Forelimb muscle (tissue), 1 donor: Measurements from ENCODE around the gene SLC39A11. TPM values are rescaled to one million over a fixed set of nuclear protein-coding genes. Genes with fewer than 3 reads are reported as not detected.

Experiments
- DNase-seq: peaks from one replicate; pipeline ENCODE4 v3.0.0-alpha.2; 2013; ENCODE audit warnings: low read depth
- polyA plus RNA-seq: library from polyadenylated mRNA; unstranded; fragments of 120-200 nt; gene quantifications from one replicate; pipeline ENCODE4 v1.2.1, GENCODE V29; 2013; ENCODE audit not compliant: insufficient read length

Gene SLC39A11
- polyA plus RNA-seq, 1 donor, result 11.9 TPM

DNA sequence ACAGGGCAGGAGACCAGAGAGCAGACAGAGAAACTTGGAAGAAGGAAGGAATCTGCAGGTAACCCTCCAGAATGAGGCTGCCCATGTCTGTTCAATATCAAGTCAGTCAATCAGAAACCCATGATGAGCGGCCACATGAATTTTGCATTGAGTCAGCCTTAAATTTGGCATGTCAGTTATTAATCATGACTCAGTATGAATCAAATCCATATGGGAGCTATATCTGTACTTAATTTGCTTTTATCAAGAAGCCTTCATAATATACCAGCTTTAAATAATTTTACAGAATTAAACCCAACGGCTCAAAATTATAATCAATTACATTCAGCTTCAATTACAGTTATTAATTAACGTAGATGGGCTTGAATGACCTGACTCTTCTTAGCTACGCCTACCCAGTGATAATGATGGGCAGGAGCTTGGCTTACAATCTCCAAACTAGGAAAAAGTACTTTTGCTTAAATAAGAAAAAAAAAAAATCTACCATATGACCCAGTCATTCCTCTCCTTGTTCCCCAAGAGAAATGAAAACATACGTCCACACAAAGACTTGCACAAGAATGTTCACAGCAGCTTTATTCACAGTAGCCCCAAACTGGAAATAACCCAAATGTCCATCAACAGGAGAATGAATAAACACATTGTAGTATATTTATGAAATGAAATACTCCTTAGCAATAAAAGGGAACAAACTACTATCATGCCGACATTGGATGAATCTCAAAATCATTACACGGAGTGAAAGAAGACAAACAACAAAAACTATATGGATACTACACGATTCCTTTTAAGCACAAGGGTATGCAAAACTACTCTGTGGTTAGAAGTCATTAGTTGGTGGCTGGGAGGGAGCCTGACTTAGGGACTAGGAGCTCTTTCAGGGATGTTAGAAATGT, 48.6 kb downstream of the SLC39A11 start:
- DNase-seq, result no peak

DNA sequence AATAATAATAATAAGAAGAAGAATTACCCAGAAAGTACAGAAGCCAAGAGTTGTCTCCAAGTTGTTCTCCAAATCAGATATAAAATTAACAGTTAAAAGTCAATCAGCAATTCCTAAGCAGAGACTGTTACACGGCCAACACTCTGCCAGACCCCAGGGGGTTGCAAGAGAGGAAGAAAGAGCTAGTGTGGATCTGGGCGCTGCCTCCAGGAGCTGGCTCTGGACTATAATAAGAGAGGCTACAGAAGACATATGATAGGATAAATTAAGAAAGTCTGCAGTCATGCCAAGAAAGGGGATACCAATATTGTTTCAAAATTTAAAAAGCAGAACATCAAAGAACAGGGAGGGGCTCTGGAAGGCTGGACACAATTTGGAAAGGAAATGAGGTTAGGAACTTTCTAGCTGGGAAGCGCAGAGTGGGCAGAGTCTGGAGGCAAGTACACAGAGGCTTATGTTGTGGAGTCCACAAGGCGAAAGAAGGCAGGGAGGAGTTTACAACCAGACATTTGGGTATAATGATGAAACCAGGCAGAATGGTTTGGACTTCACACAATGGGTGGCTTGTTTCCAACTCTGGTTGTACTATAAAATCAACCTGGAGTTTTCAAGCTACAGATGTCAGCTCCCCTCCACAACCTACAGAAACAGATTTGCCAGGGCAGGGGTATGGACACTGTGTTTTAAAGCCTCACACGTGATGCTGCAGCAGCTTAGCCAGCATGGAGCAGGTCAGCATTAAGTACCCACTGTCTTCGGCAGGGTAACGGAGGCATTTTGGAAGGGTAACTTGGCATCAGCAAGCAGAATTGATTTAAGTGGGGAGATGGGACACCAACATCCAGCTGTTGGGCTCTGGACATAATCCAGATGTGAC, 49.4 kb downstream of the SLC39A11 start:
- DNase-seq, result no peak

DNA sequence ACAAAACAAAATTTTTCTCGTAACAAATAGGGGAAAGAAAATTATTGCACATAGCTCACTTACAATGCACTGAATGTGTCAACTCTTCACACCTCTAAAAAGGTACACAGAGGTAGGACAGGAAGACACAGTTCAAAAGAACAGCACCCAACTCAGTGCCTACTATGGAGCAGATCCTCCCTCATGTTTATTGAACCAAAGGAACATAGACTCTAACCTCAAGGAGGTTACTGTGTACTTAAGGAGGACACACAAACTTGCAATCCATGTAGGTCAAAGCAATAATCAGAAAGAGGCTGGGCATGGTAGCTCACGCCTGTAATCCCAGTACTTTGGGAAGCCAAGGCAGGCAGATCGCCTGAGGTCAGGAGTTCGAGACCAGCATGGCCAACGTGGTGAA, 50.3 kb downstream of the SLC39A11 start:
- no peak for DNase-seq

DNA sequence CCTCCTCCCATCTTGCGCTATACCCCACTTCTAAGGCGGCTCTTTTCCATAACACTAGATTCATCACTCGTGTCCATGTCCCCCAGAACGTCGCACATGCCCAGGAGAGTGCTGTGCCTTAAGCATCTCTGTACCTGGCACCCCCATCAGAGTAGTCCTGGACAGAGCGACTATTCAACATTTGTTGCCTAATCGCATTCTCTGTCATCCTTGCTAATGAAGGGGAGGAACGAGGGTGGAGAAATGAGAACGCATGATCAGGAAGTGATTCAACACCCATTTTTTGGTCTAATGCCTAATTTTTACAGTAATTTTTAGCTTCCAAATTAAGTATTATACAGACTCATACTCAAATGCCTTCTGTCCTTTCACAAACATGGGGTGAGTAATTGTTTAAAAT, 53.2 kb downstream of the SLC39A11 start:
- DNase-seq, result no peak

DNA sequence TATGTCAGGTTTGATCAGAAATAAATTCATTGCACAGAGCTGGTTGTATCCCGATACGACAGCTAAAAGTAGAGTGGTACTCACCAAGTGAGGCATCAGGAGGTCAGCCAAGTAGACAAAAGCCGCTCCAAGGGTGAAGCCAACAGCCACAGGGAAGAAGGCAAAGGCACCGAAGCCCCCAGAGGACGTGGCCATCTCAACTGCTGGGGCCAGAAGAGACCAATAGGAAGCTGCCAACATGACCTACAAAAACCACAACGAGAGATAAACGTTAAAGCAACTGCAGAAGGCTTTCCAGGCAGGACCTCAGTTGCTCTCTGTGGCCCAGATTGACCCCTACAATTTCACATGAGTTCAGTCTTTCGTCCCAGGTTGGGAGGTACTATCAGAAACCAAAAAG, 61.0 kb downstream of the SLC39A11 start:
- DNase-seq, result no peak

DNA sequence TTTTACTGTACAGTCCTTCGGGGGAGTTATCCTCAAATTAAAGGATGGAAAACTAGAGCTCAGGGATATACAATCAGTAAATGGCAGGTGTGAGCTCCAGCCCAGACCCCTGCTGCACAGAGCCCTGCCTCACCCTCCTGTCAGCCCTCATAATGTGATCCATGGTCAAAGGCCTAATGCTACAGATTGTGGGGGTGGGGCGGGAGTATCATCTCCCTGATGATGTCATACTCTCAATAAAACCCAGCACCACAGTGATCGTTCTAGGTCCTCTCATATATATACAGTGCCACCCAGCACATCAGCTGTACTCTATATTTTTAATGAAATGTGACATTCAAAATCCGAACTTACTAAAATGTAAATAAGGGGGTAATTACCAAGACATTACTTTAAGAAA, 61.5 kb downstream of the SLC39A11 start:
- DNase-seq, result no peak

DNA sequence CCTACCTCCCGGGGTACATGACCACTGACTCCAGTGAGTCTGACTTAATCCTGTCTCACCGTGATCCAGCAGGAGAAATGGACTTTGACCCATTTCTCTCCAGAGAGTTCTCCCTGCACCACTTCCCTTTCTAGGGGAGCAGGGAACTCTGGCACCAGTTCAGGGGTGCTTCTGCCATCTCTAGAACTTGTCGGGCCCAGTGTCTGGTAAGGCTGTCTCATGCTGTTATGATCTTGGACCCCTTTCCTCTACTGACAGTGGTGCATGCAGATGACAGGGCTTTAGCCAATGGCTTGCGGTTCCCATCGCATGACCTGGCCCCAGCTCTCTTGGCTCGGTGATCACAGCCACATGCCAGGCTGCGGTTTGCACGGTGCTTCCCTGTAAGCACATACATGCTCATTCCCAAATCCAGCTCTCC, 62.0 kb downstream of the SLC39A11 start:
- no peak for DNase-seq

DNA sequence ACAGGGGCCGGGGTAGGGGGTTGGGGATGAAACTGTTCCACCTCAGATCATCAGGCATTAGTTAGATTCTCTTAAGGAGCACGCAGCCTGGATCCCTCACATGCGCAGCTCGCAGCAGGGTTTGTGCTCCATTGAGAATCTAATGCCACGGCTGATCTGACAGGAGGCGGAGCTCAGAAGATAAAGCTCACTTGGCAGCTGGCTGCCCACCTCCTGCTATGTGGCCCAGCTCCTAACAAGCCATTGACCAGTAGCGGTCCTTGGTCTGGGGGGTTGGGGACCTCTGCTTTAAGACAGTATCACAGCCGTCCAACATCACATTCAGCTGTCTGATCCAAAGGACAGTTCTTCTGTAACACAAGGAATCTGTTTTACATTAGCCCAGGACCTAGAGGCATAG, 62.5 kb downstream of the SLC39A11 start:
- DNase-seq, result no peak

DNA sequence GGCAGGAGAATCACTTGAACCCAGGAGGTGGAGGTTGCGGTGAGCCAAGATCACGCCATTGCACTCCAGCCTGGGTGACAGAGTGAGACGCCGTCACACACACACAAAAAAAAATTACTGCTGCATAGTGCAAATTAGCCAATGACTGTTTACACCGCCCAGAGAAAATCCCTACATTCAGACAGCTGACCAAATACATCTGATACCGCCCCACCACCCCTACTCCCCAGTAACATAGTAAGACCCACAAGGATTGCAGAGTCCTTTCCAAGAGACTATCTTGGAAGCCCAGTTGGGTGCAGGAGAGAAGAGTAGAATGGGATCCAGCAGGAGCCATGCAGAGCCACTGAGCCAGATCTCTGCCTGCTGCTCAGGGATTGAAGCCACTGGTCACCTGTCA, 63.5 kb downstream of the SLC39A11 start:
- DNase-seq, result no peak

DNA sequence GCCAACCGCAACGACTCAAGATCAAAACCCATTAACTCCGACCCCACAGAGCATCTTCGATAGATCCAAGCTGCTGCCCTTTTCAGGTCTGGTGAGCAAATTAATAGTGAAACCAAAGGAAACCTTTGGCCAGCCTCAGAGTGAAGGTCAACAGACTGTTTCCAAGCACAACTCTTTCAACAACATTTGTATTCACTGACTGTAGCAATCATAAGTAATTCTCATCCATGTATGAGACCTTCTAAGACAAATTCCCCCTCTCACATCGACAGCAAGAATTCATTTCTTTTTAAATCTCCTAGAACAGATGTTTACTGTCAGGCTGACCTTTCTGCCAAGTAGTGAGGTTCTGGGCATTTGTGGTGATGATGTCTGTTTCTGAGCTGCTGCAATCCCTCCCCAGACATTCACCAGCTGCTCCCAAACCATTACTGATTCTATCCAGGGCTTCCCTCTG, 64.2 kb downstream of the SLC39A11 start:
- no peak for DNase-seq

DNA sequence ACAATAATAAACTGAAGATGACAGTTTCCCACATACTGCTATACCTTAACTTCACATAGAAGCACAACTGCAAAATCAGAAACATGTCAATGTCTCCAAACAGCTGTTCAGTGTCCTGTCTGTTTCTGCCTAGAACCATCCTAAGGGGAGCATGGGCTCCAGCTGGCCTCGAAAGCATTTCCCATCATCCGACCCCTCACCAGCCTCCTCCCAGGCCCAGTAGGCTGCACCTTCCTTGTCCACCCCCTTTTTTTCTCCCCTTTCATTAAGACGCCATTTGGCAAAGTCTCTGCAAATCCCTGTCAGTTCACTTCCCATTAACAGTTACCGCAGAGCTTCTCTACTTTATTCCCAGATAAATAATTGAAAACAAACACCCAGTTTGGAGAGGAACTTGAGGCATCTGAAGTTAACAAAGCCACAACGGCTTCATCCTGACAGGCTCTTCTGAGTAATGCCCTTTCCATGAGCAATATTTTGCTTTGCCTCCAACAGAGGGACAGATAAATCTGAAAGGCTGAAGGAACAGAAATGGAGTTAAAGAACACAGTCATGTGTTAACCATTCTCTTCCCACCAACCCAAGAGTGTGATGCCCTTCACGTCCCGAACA, 65.3 kb downstream of the SLC39A11 start:
- no peak for DNase-seq

DNA sequence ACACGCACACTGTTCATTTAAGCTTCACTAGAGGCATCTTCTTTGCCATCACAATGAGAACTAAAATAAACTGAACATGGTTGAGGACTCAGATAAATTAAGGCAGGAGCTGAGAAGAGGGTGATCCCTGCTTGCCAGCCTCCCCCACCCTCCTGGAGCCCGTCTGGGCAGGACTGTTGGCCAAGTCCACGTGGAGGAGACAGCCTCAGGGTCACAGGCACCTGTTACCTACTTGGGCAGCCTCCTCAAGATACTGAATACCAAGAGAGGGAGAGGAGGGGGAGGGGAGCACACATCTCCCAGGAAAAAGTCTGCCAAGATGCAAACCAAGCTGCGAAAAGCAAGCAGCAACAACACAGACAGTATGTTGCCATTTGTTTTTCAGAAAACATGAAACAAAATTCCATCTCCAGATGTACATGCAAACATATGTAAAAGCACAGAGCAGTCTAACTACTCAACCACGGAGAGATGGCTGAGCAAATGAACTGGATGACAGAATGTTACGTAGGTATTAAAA, 67.4 kb downstream of the SLC39A11 start:
- no peak for DNase-seq

DNA sequence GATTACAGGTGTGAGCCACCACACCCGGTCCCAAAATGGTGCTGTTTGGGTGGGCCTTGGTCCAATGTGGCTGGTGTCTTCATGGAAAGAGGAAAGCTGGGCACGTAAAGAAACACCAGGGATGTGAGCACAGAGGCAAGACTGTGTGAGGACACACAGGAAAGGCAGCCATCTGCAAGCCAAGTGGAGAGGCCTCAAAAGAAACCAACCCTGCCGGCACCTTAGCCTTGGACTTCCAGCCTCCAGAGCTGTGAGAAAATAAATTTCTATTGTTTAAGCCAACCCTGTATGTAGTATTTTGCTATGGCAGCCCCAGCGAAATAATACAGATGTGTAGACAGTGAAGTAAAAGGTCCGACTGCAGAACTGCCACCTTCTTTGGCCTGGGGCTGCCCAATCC, 68.7 kb downstream of the SLC39A11 start:
- DNase-seq, result no peak

DNA sequence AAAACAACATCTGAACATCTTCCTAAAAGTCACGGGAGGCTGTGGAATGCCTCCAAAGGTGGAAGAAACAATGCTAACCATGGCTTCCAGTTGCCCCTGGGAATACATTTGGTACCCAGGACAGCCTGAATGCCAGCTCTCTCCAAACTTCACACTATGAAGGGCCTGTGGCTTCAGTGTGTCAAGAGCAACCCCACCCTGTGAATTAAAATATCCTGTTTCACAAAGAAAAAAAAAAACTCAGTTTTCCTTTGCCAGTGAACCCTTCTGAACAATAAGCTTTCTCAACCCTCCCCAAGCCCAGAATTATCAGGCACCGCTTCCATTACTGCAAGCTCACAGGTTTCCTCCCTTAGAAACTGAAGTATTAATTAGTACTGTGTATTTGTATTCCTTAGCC, 69.8 kb downstream of the SLC39A11 start:
- DNase-seq, result no peak

DNA sequence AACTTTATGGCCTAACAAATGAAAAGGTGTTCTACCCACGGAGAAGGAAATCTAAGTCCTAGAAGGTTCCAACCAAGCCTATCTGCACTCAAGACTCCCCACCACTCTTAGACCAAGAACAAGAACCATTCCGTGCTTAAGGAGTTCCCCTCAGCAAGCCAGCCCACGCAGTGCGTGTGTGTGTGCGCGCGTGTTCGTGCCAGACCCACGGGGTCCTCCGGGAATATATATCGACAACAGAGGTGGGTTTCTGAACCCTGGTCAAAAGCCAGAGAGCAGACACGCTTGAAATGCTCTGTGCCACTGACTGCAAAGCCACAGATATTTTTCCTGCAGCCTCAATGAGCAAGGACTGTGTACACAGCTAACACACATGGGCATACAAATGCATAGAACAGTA, 70.7 kb downstream of the SLC39A11 start:
- no peak for DNase-seq

DNA sequence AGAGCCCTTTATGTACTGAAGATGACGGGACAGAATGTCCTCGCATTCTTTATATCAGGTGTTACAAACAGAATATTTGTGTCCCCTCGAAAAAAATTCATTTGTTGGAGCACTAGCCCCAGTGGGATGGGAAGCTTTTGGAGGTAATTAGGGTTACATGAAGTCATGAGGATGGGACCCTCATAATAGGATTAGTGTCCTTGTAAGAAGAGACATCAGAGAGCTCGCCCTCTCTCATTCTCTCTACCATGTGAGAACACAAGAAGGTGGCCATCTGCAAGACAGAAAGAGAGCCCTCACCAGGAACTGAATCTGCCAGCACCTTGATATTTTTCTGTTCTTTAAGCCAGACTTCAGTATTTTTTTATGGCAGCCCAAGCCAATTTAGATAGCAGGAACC, 72.4 kb downstream of the SLC39A11 start:
- no peak for DNase-seq

DNA sequence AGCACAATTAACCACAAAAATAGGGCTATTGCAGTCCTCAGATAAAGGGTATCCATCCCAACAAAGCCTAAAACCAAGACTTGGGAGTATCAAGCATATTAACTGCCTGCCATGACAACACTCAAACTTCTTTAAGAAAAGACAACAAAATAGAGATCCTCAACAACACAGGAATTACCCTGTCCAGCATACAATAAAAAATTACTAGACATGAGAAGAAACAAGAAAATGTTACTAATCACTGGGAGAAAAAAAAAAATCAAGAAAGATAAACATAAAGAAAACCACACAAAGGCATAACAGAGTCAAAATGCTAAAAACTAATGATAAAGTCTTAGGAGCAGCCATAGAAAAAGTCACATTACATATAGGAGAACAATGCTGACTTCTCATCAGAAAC, 73.9 kb downstream of the SLC39A11 start:
- DNase-seq, result no peak

DNA sequence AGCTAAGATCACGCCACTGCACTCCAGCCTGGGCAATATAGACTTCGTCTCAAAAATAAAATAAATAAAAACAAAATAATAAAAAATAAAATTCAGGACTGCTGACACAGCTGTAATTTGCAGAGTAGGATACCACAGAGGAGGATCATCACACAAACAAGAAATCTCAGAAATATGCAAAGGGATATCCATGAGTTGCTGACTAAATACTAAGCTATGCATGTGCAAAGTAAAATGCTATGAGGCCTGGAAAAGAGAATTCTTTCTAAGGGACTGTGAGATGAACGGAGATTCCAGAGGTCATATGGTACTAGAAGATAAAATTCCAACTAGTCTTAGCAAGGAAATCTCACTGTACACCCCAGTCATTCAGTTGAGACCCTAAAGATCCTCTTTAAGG, 74.8 kb downstream of the SLC39A11 start:
- no peak for DNase-seq

DNA sequence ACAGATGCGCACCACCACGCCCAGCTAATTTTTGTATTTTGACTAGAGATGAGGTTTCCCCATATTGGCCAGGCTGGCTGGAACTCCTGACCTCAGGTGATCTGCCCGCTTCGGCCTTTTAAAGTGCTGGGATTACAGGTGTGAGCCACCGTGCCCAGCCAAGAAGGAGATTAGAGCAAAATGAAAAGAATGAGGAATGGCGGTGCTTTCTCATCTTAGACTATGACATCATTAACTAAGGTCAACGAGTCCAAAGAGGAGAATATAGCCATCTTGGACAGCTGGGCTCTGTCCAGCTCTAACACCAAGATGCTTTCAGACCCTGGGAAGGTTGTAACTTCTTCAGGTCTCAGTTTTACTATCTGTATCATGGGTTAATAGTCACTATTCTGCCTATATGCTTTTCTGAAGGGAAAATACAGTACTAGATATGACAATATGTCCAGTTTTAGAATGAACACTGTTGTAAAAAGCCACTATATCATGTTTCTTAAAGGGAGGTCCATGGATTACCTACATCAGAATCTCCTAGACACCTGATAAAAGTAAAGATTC, 76.7 kb downstream of the SLC39A11 start:
- DNase-seq, result no peak

DNA sequence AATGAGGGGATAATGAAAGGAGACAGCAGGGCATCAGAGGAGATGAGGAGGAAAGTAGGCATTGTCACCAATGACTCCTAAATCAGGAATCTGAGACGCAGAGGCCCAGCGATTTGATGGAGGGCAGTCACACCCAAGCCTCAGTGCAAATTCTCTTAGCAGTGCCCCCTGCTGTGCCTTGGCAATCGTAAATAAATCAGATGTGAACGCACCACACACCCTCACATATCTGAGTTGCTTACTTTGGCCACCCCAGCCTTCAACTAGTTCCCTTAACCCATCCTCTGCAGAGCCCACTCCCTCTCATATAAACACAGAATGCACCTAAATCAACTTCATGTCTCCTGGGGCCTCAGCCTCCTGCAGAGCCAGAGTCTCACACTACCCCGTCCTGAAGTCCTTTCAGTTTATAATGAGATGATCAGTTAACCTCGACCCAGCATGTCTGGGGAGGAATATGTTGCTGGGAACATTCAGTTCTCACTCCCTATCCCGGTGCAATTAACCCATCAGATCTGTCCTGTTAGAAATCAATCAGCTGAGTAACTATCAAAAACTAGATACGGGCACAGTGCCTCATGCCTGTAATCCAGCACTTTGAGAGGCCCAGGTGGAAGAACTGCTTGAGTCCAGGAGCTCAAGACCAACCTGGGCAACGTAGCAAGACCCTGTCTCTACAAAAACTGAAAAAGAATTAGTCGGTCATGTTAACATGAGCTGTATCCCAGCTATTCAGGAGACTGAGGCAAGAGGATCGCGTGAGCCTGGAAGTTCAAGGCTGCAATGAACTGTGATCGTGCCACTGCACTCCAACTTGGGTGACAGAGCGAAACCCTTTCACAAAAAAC, 78.4 kb downstream of the SLC39A11 start:
- DNase-seq, result no peak

DNA sequence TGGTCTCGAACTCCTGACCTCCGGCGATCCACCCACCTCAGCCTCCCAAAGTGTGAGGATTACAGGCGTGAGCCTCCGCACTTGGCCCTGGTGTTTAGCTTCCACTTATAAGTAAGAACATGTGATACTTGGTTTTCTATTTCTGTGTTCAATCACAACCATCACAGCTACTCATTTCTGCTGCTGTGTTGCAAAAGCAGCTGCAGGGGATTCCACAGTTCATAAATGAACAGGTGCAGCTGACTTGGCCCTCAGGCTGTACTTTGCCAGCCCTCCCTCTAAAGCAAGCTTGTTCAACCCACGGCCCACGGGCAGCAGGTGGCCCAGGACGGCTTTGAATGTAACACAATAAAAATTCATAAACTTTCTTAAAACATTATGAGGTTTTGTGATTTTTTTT, 79.2 kb downstream of the SLC39A11 start:
- no peak for DNase-seq
